ENCODE measurements around the gene UNK. TPM values are rescaled to one million over a fixed set of nuclear protein-coding genes. Genes with fewer than 3 reads are reported as not detected.

The UNK gene
- total and polyA plus RNA-seq, 2 of the 13 experiments (the other 11 are each of a cell fraction or from before 2014, with no cell fraction given): 31.6 to 33.0 TPM

DNA sequence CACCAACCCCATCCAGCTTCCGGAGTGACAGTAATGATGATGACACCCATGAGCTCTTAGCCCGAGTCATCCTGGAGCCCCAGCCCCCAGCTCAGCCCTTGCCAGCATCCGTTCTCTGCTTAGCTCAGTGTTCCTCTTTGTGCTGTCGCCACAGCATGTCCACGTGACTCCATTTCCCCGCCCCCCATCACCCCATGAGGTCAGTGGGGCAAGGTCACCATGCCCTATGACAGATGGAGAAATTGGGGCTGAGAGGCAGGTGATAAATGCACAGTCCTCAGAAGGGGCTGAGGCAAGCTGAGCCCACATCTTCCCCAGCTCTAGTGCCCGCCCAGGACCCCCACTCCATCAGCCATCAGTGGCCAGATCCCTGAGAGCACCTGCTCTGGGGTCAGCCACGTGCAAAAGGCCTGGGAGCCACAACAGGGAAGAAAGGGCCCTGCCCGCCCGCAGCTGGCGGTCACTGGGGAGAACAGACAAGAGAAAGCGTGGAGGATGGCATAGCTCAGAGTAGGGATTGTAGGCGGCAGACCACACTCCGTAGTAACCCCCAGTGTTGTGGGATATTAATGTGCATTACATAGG, 46.3 kb upstream of the UNK start (continued):
- TF ChIP-seq, protein P1, sequence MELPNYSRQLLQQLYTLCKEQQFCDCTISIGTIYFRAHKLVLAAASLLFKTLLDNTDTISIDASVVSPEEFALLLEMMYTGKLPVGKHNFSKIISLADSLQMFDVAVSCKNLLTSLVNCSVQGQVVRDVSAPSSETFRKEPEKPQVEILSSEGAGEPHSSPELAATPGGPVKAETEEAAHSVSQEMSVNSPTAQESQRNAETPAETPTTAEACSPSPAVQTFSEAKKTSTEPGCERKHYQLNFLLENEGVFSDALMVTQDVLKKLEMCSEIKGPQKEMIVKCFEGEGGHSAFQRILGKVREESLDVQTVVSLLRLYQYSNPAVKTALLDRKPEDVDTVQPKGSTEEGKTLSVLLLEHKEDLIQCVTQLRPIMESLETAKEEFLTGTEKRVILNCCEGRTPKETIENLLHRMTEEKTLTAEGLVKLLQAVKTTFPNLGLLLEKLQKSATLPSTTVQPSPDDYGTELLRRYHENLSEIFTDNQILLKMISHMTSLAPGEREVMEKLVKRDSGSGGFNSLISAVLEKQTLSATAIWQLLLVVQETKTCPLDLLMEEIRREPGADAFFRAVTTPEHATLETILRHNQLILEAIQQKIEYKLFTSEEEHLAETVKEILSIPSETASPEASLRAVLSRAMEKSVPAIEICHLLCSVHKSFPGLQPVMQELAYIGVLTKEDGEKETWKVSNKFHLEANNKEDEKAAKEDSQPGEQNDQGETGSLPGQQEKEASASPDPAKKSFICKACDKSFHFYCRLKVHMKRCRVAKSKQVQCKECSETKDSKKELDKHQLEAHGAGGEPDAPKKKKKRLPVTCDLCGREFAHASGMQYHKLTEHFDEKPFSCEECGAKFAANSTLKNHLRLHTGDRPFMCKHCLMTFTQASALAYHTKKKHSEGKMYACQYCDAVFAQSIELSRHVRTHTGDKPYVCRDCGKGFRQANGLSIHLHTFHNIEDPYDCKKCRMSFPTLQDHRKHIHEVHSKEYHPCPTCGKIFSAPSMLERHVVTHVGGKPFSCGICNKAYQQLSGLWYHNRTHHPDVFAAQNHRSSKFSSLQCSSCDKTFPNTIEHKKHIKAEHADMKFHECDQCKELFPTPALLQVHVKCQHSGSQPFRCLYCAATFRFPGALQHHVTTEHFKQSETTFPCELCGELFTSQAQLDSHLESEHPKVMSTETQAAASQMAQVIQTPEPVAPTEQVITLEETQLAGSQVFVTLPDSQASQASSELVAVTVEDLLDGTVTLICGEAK (IDR thresholded peaks at IDR 0.05): no peak
- TF ChIP-seq, protein P1 (CRISPR knock-in tag; IDR thresholded peaks at IDR 0.05): peak; percentile 47; the same call in 1 of the 2 replicates
- no peak for TF ChIP-seq DNMT1 (CRISPR knock-in tag; IDR thresholded peaks at IDR 0.05)
- no peak for TF ChIP-seq ZSCAN20 (CRISPR knock-in tag; IDR thresholded peaks at IDR 0.05; ENCODE audit: borderline replicate concordance)
- TF ChIP-seq ZNF775 (CRISPR knock-in tag; IDR thresholded peaks at IDR 0.05; ENCODE audit: borderline replicate concordance): no peak
- no peak for TF ChIP-seq XBP1 (CRISPR knock-in tag; IDR thresholded peaks at IDR 0.05)
- no peak for TF ChIP-seq KMT2A (CRISPR knock-in tag; IDR thresholded peaks at IDR 0.05)
- no peak for TF ChIP-seq ZNF891 (CRISPR knock-in tag; IDR thresholded peaks at IDR 0.05)
- no peak for TF ChIP-seq MXI1 (IDR thresholded peaks at IDR 0.05; ENCODE audit: borderline replicate concordance, low read depth, low read length)
- TF ChIP-seq ZNF678 (CRISPR knock-in tag; IDR thresholded peaks at IDR 0.05): no peak
- peak; percentile 63; the same call in 1 of the 2 replicates for TF ChIP-seq EED (CRISPR knock-in tag; IDR thresholded peaks at IDR 0.05)
- peak; percentile 61; the same call in 1 of the 2 replicates for TF ChIP-seq BORCS8-MEF2B (CRISPR knock-in tag; IDR thresholded peaks at IDR 0.05)
- no peak for TF ChIP-seq LCORL (IDR thresholded peaks at IDR 0.05)
- peak; percentile 53; the same call in 1 of the 2 replicates for TF ChIP-seq LCORL (CRISPR knock-in tag; IDR thresholded peaks at IDR 0.05)
- TF ChIP-seq ZNF512 (CRISPR knock-in tag; IDR thresholded peaks at IDR 0.05): no peak
- TF ChIP-seq ZNF263 (CRISPR knock-in tag; IDR thresholded peaks at IDR 0.05): peak; percentile 39; the same call in 1 of the 2 replicates
- TF ChIP-seq POLR2G (IDR thresholded peaks at IDR 0.05; ENCODE audit: low read depth, low read length): no peak
- no peak for TF ChIP-seq ZMYM2 (CRISPR knock-in tag; IDR thresholded peaks at IDR 0.05)
- peak; percentile 37; the same call in 1 of the 2 replicates for TF ChIP-seq MIER3 (CRISPR knock-in tag; IDR thresholded peaks at IDR 0.05; ENCODE audit: borderline replicate concordance)
- TF ChIP-seq ZNF292 (CRISPR knock-in tag; IDR thresholded peaks at IDR 0.05; ENCODE audit: borderline replicate concordance, low read depth): peak; percentile 56; the same call in 1 of the 2 replicates
- TF ChIP-seq ATF7 (IDR thresholded peaks at IDR 0.05): peak; percentile 34; the same call in 1 of the 2 replicates
- TF ChIP-seq ATF7 (CRISPR knock-in tag; IDR thresholded peaks at IDR 0.05): 0 out of 2 replicates have a peak, but pooled peaks have one; percentile 50
- TF ChIP-seq CBX1 (IDR thresholded peaks at IDR 0.05; ENCODE audit: low read depth): no peak

All from HepG2 (cell line).